SW 1271 (cell line): ENCODE measurements around the gene MACROD2.

Source experiments
- DNase-seq, 2 experiments: peaks; one replicate each; lab custom pipeline; 2025; lab: John Stamatoyannopoulos, UW

MACROD2 gene

GRCh38 chr20:14759979-14760378 is 764.7 kb downstream of the MACROD2 start:
- DNase-seq = no peak

GRCh38 chr20:14761903-14762302 is 766.6 kb downstream of the MACROD2 start:
- no peak for DNase-seq

- no peak for DNase-seq
These were observed 769.4 kb downstream of the MACROD2 start for GRCh38 chr20:14764511-14765369.

- no peak for DNase-seq
These were observed 770.0 kb downstream of the MACROD2 start for GRCh38 chr20:14765370-14765701.

- DNase-seq = no peak
These were observed 778.2 kb downstream of the MACROD2 start for GRCh38 chr20:14773486-14773885.

- no peak for DNase-seq
These were observed 780.5 kb downstream of the MACROD2 start for GRCh38 chr20:14775778-14776177.

- DNase-seq = no peak
These were observed 782.3 kb downstream of the MACROD2 start for GRCh38 chr20:14777591-14777990.

GRCh38 chr20:14778096-14778495 is 782.8 kb downstream of the MACROD2 start:
- DNase-seq = no peak

- DNase-seq = no peak
These were observed 783.6 kb downstream of the MACROD2 start for GRCh38 chr20:14778875-14779274.

GRCh38 chr20:14780508-14780907 is 785.2 kb downstream of the MACROD2 start:
- no peak for DNase-seq

- DNase-seq = no peak
These were observed 787.4 kb downstream of the MACROD2 start for GRCh38 chr20:14782731-14783130.

GRCh38 chr20:14783766-14784165 is 788.5 kb downstream of the MACROD2 start:
- no peak for DNase-seq

- DNase-seq = no peak
These were observed 789.9 kb downstream of the MACROD2 start for GRCh38 chr20:14785065-14785743.

GRCh38 chr20:14790190-14790589 is 794.9 kb downstream of the MACROD2 start:
- DNase-seq = no peak

GRCh38 chr20:14790771-14791620 is 795.7 kb downstream of the MACROD2 start:
- no peak for DNase-seq

- no peak for DNase-seq
These were observed 797.6 kb downstream of the MACROD2 start for GRCh38 chr20:14792915-14793314.

- DNase-seq = no peak
These were observed 804.4 kb downstream of the MACROD2 start for GRCh38 chr20:14799545-14800216.

- DNase-seq = no peak
These were observed 805.5 kb downstream of the MACROD2 start for GRCh38 chr20:14800707-14801425.

GRCh38 chr20:14801591-14802325 is 806.4 kb downstream of the MACROD2 start:
- DNase-seq = no peak

GRCh38 chr20:14807224-14807623 is 811.9 kb downstream of the MACROD2 start:
- no peak for DNase-seq

GRCh38 chr20:14815340-14815739 is 820.0 kb downstream of the MACROD2 start:
- DNase-seq = no peak
